NCI-H2081 (cell line): Measurements from ENCODE around the gene LBR.

Source experiments
- DNase-seq, 2 experiments: peaks; one replicate each; lab custom pipeline; 2025; lab: John Stamatoyannopoulos, UW

Gene LBR

GRCh38 chr1:225374996-225375395 is 52.8 kb downstream of the LBR start:
- DNase-seq = no peak

GRCh38 chr1:225373155-225373554 is 54.7 kb downstream of the LBR start:
- no peak for DNase-seq

- DNase-seq = no peak
Observed at GRCh38 chr1:225371366-225372010, 56.4 kb downstream of the LBR start.

- DNase-seq = no peak
Observed at GRCh38 chr1:225368036-225368552, 59.7 kb downstream of the LBR start.

- no peak for DNase-seq
Observed at GRCh38 chr1:225366552-225366951, 61.3 kb downstream of the LBR start.

GRCh38 chr1:225366018-225366417 is 61.8 kb downstream of the LBR start:
- no peak for DNase-seq

GRCh38 chr1:225364439-225364838 is 63.4 kb downstream of the LBR start:
- no peak for DNase-seq

- no peak for DNase-seq
Observed at GRCh38 chr1:225362805-225363204, 65.0 kb downstream of the LBR start.

GRCh38 chr1:225361176-225361575 is 66.7 kb downstream of the LBR start:
- DNase-seq = no peak

GRCh38 chr1:225360119-225360518 is 67.7 kb downstream of the LBR start:
- DNase-seq = no peak

GRCh38 chr1:225355863-225356262 is 72.0 kb downstream of the LBR start:
- DNase-seq = no peak

- no peak for DNase-seq
Observed at GRCh38 chr1:225354906-225355305, 72.9 kb downstream of the LBR start.
